Non-pigmented ciliary epithelial cell (primary cell): Measurements from ENCODE around the gene CLNK.

Experiments
- DNase-seq: peaks from one replicate; pipeline ENCODE4 v3.0.0-alpha.2; 2010; ENCODE audit warnings: low read depth

Gene CLNK

GRCh38 chr4:10456595-10457254, 227.8 kb downstream of the CLNK start:
- DNase-seq, result no peak

DNA sequence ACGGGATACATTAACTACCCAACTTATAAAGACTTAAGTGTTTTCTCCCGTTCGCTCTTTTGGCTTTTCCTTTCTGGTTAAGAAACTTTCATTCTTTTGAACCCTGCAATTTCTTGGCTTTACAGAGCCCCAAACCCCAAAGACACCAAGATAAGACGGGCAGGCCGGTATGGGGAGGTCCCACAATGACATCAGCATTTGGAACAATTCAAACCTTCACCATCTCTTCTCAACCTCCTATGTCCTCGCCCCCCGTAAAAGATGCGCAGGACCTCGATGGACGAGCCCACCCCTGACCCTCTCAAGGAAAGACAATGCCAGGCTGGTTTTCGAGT, 228.3 kb downstream of the CLNK start:
- DNase-seq, result no peak

DNA sequence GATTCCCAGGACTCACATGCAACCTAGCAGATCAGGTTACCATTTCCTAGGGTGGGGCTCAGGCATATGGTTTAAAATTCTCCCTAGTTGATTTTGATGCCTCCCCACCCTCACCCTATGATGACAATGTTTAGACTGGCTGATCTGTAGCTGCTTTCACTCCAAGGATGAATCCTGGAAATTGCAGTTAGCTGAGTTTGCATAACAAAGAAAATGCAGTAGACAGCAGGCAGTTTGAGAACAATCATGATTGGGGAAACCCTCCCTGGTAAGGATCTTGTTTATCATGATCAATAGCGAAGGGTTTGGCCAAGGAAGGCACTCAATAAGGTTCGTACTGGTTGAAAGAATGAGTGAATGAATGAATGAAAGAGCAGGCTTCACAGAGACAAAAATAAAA, 229.4 kb downstream of the CLNK start:
- no peak for DNase-seq

- no peak for DNase-seq
These were observed 229.8 kb downstream of the CLNK start for GRCh38 chr4:10454726-10455125.

DNA sequence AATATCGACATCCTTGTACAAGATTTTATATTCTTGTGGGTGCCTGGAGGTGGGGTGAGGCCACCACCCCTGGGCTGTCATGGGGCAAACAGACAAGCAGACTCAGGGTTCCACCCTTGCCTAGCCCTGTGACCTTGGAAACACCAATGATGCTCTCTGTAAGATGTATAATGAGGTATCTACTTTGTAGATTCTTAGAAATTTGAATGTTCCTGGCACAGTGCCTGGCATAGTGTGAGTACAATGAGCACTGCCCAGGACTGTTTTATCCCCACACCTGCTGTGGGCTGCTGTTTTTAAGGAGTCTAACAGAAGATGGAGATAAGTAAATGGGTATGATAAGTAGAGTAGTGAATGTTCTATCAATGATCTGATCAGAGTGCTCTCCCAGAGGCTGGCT, 230.4 kb downstream of the CLNK start:
- no peak for DNase-seq

DNA sequence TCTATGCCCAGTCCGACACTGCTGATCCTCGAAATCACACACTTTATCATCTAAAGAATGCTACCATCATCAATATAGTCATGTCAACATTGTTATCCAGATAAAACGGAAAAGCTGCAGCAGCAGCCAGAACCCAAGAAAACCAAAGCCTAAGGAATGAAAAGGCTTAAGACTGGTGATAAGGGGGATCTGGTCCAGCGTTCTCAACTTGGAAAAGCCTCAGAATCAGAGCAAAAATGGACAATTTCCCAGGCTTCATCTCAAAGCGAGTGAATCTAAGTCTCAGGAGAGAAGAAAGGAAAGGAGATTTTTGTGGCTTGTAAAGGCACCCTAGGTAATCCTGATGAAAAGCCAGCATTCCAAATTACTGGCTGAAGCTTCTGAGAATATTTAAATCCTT, 235.6 kb downstream of the CLNK start:
- DNase-seq, result no peak

DNA sequence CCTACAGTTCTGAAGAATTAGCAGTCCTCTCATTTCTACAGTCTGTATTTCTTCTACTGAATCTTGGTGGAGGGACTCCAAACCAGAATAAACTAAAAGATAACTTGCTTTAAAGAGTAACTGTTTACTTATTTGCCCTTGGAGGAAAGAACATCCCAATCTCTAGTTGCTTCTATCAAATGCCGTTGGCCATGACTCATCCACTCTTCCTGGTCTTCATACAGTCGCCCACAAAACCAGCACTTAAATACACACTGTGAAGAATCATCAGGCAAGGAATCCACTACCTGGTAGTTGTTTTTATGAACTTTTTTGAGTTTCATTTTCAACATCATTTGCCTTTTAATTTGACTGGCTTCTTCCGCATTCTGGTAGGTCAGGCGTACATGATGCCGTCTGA, 241.6 kb downstream of the CLNK start:
- no peak for DNase-seq

DNA sequence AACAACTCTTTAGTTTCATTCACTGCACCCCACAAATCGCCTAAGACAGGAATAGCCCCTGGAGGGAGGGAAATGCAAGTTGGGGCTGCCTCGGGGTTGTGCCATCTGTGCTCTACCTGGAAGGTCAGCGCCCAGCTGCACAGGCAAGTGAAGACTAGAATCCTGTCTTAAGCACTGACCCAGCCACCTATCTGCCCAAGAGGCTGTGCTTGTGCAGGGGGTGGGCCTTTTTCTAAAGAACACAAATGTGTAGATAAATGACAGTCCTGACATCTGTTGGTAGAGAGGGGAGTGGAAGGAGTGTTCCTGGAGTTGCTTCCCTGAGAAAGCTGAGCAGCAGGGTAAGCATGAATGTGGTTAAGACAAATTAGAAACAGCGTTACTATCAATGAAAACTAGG, 243.1 kb downstream of the CLNK start:
- no peak for DNase-seq

- no peak for DNase-seq
These were observed 245.6 kb downstream of the CLNK start for GRCh38 chr4:10438924-10439323.

GRCh38 chr4:10437735-10438134, 246.8 kb downstream of the CLNK start:
- DNase-seq, result no peak
